GM18861 (cell line): Measurements from ENCODE around the gene GRAMD1B.

ENCODE experiments used
- ATAC-seq: cut with Tn5 transposase; IDR thresholded peaks from one replicate; pipeline ENCODE4 v1.9.1; 2021; ENCODE audit not compliant: unreplicated experiment

GRAMD1B gene

GRCh38 chr11:123408619-123409455 lies 21.2 kb upstream of the GRAMD1B start:
- ATAC-seq = no peak

- ATAC-seq = no peak
Measured at GRCh38 chr11:123409456-123410217, 20.4 kb upstream of the GRAMD1B start.

- no peak for ATAC-seq
Measured at GRCh38 chr11:123410218-123410549, 19.9 kb upstream of the GRAMD1B start.

GRCh38 chr11:123413636-123414035 lies 16.4 kb upstream of the GRAMD1B start:
- ATAC-seq = no peak

GRCh38 chr11:123416566-123416965 lies 13.5 kb upstream of the GRAMD1B start:
- no peak for ATAC-seq

GRCh38 chr11:123418351-123419114 lies 11.5 kb upstream of the GRAMD1B start:
- no peak for ATAC-seq

- ATAC-seq = no peak
Measured at GRCh38 chr11:123419731-123420452, 10.2 kb upstream of the GRAMD1B start.

GRCh38 chr11:123421589-123421988 lies 8.5 kb upstream of the GRAMD1B start:
- no peak for ATAC-seq

GRCh38 chr11:123425367-123425766 lies 4.7 kb upstream of the GRAMD1B start:
- ATAC-seq = no peak

GRCh38 chr11:123426789-123427188 lies 3.3 kb upstream of the GRAMD1B start:
- ATAC-seq = no peak

- no peak for ATAC-seq
Measured at GRCh38 chr11:123427405-123427804, 2.7 kb upstream of the GRAMD1B start.

- ATAC-seq = no peak
Measured at GRCh38 chr11:123428116-123428715, 1.9 kb upstream of the GRAMD1B start.

GRCh38 chr11:123429336-123429735 lies 733 bp upstream of the GRAMD1B start:
- ATAC-seq = no peak

GRCh38 chr11:123430721-123431497 lies 840 bp downstream of the GRAMD1B start:
- peak; percentile 24 for ATAC-seq

GRCh38 chr11:123431619-123432018 lies 1.6 kb downstream of the GRAMD1B start:
- ATAC-seq = no peak

- ATAC-seq = no peak
Measured at GRCh38 chr11:123434262-123434661, 4.2 kb downstream of the GRAMD1B start.

- no peak for ATAC-seq
Measured at GRCh38 chr11:123434911-123435310, 4.8 kb downstream of the GRAMD1B start.

- no peak for ATAC-seq
Measured at GRCh38 chr11:123437236-123437979, 7.3 kb downstream of the GRAMD1B start.

- ATAC-seq = no peak
Measured at GRCh38 chr11:123438131-123438627, 8.1 kb downstream of the GRAMD1B start.
